HG03575 (cell line): ENCODE measurements around the gene B4GALT3.

Experiments used
- ATAC-seq: cut with Tn5 transposase; IDR thresholded peaks from one replicate; pipeline ENCODE4 v1.9.1; 2021; ENCODE audit not compliant: unreplicated experiment, insufficient number of reproducible peaks, low FRiP score; ENCODE audit errors: extremely low read depth

The B4GALT3 gene

GRCh38 chr1:161166669-161167548 is 10.4 kb downstream of the B4GALT3 start:
- ATAC-seq, result no peak

- peak; percentile 62 for ATAC-seq
Measured at GRCh38 chr1:161165742-161166668, 11.3 kb downstream of the B4GALT3 start, which contains the start of gene PPOX. PPOX (plus strand) TSS chr1:161166426; CDS start chr1:161166848, 422 bp downstream.

GRCh38 chr1:161164901-161165610 is 12.3 kb downstream of the B4GALT3 start:
- ATAC-seq, result no peak

- no peak for ATAC-seq
Measured at GRCh38 chr1:161163793-161164192, 13.5 kb downstream of the B4GALT3 start.

GRCh38 chr1:161162806-161163205 is 14.5 kb downstream of the B4GALT3 start:
- ATAC-seq, result no peak

- no peak for ATAC-seq
Measured at GRCh38 chr1:161162052-161162451, 15.3 kb downstream of the B4GALT3 start.

- no peak for ATAC-seq
Measured at GRCh38 chr1:161161652-161162051, 15.7 kb downstream of the B4GALT3 start.

GRCh38 chr1:161160671-161161145 is 16.6 kb downstream of the B4GALT3 start:
- no peak for ATAC-seq

GRCh38 chr1:161159913-161160243 is 17.4 kb downstream of the B4GALT3 start:
- ATAC-seq, result no peak

GRCh38 chr1:161159087-161159912 is 18.0 kb downstream of the B4GALT3 start, which contains the start of gene USP21:
USP21 (plus strand) TSS chr1:161159500; CDS start chr1:161160641, 1,141 bp downstream.
- no peak for ATAC-seq

GRCh38 chr1:161158316-161159010 is 18.8 kb downstream of the B4GALT3 start:
- ATAC-seq, result no peak

GRCh38 chr1:161157867-161158266 is 19.4 kb downstream of the B4GALT3 start:
- ATAC-seq, result no peak

GRCh38 chr1:161153682-161154337 is 23.5 kb downstream of the B4GALT3 start, which contains the start of gene UFC1:
UFC1 (plus strand) TSS chr1:161153978; CDS start chr1:161153998, 20 bp downstream.
- ATAC-seq, result no peak

GRCh38 chr1:161153176-161153575 is 24.1 kb downstream of the B4GALT3 start:
- no peak for ATAC-seq

GRCh38 chr1:161145832-161146231 is 31.5 kb downstream of the B4GALT3 start:
- no peak for ATAC-seq

- no peak for ATAC-seq
Measured at GRCh38 chr1:161140755-161141400, 36.4 kb downstream of the B4GALT3 start.

- ATAC-seq, result no peak
Measured at GRCh38 chr1:161139766-161140165, 37.5 kb downstream of the B4GALT3 start.
